Left cardiac atrium (tissue), 4 donors: ENCODE data around the gene ZNF320. TPM values are rescaled to one million over a fixed set of nuclear protein-coding genes. Genes with fewer than 3 reads are reported as not detected.
A peak's percentile ranks its signal among the peaks of the same experiment; 100 is the strongest.
"Not testable (repeated sequence)": the region's sequence is repeated elsewhere in the genome, so short reads cannot be mapped to it uniquely, and the experiment has no call there.

ENCODE experiments used
- ATAC-seq, 2 donors: fragments of 200-7000 bp; cut with Tn5 transposase; one replicate each; pipeline ENCODE4 v1.9.1; 2020; ENCODE audit warnings: mild to moderate bottlenecking in 2 of 2, moderate library complexity in 2 of 2
- DNase-seq: peaks from one replicate; pipeline ENCODE4 v3.0.0-alpha.2; 2020
- intact Hi-C, 2 donors: fragments of 100-400 bp; cut with DNase I; formaldehyde crosslinking; loops; one replicate each; pipeline versions ENCODE4 v1.14.1 to v1.15.1; 2022 to 2023
- total RNA-seq, 2 donors: library from RNA; stranded (reverse); fragmentation: NEBNext Ultra II Directional; extraction: Animal tissue kit (Norgen Biotek cat#: 25700); gene quantifications; one replicate each; pipeline ENCODE4 v1.2.1, GENCODE V29; 2021
- donor health status: DM: no; HTN: yes; CAD: no.
- donor health status: DM: no; HTN: yes; CAD: no; lungs with severe emphysema.
- donor health status: DM: yes; HTN: yes; CAD: no.
- donor health status: Dilated cardiomyopathy.

The ZNF320 gene
- total RNA-seq, 2 donors from 2014 or later = 10.7 to 12.9 TPM

DNA sequence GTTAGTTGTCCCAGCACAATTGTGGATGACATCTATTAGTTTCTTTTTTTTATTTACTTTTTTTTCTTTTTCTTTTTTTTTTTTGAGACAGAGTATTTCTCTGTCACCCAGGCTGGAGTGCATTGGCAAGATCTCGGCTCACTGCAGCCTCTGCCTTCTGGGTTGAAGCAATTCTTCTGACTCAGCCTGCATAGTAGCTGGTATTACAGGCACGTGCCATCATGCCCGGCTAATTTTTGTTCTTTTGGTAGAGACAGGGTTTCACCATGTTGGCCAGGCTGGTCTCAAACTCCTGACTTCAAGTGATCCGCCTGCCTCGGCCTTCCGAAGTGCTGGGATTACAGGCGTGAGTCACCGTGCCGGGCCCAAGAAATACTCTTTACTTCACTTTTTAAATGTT, 27.2 kb upstream of the ZNF320 start:
- ATAC-seq, DNase-seq: not testable (repeated sequence)
- intact Hi-C loops = loop anchor here in 1 of 2 donors (2.0 kb wide), 1 partner anchor 38 kb away; the partner anchor contains the start of gene ZNF816

- peak; percentile 31 to 65 for ATAC-seq
- peak; percentile 70 for DNase-seq
- intact Hi-C loops = loop anchor here in 1 of 2 donors (2.0 kb wide), 1 partner anchor 39 kb away; the partner anchor contains the start of gene ZNF816
Observed at GRCh38 chr19:52923778-52924593, 26.6 kb upstream of the ZNF320 start.

- ATAC-seq (peak; percentile 100), DNase-seq (peak; percentile 89)
- intact Hi-C loops = no loop called here
Observed at GRCh38 chr19:52922841-52923777, 25.7 kb upstream of the ZNF320 start, which contains the start of gene ZNF888. TSS of gene ZNF888 (minus strand) at chr19:52923428. CDS start at chr19:52917873, 5,555 bp downstream.

- DNase-seq (no peak), ATAC-seq (no peak)
- intact Hi-C loops = no loop called here
Observed at GRCh38 chr19:52917531-52917930, 20.1 kb upstream of the ZNF320 start.

DNA sequence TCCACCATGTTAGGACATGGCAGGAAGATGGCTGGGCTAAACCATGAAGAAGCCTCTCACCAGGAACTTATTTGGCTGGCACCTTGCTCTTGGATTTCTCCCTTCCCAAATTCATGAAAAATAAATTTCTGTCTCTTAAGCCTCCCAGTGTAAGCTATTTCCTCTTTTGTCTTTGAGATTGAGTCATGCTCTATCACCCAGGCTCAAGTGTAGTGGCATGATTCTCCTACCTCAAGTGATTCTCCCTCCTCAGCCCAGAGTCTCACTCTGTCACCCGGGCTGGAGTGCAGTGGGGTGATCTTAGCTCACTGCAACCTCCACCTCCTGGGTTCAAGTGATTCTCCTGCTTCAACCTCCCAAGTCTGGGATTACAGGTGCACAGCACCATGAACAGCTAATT, 13.2 kb upstream of the ZNF320 start:
- ATAC-seq = no peak
- intact Hi-C loops = no loop called here
- no peak for DNase-seq

- ATAC-seq, DNase-seq, intact Hi-C loops: not testable (repeated sequence)
Observed at GRCh38 chr19:52904052-52904780, 6.8 kb upstream of the ZNF320 start.

- intact Hi-C loops = no loop called here
Observed at GRCh38 chr19:52901842-52902241, 4.4 kb upstream of the ZNF320 start.

GRCh38 chr19:52898596-52898995, 1.2 kb upstream of the ZNF320 start:
- intact Hi-C loops = loop anchor here in 1 of 2 donors (5.0 kb wide), 1 partner anchor 64 kb away; the partner anchor contains the start of gene ZNF816
- ATAC-seq, DNase-seq: not testable (repeated sequence)

More at GRCh38 chr19:52901842-52902241, 4.4 kb upstream of the ZNF320 start:
- no peak for ATAC-seq
- DNase-seq = no peak

DNA sequence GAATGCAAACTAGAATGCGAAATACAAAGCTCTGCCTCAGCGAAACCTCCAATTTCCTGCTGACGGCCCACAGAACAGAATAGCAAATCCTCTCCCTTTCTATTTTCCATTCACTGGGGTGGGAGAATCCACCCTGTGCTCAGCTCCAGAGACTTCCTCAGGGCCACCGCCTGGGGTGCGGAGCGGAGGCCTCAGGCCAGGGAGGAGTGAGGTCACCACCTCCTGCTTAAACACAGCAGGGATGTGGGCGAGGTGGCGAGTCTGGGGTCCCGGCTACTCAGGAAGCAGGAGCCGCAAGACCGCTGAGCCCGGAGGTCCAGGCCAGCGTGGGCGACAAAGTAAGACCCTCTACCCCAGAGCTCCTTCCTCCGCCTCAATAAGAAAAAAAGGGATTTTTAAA, 666 bp upstream of the ZNF320 start:
- ATAC-seq (no peak), DNase-seq (no peak)
- intact Hi-C loops = loop anchor here in 1 of 2 donors (5.0 kb wide), 1 partner anchor 64 kb away; the partner anchor contains the start of gene ZNF816

- DNase-seq (peak; percentile 51), ATAC-seq (peak; percentile 44 to 78)
- intact Hi-C loops = loop anchor here in 1 of 2 donors (5.0 kb wide), 1 partner anchor 66 kb away; the partner anchor contains the start of gene ZNF816
Observed at GRCh38 chr19:52896431-52897137, 851 bp downstream of the ZNF320 start.

- intact Hi-C loops = no loop called here
- ATAC-seq (no peak), DNase-seq (no peak)
Observed at GRCh38 chr19:52891336-52891735, 6.1 kb downstream of the ZNF320 start.

GRCh38 chr19:52889931-52890330, 7.5 kb downstream of the ZNF320 start:
- intact Hi-C loops = no loop called here
- DNase-seq = no peak
- no peak for ATAC-seq

- intact Hi-C loops = no loop called here
- no peak for DNase-seq
- ATAC-seq = no peak
Observed at GRCh38 chr19:52889076-52889475, 8.4 kb downstream of the ZNF320 start.

DNA sequence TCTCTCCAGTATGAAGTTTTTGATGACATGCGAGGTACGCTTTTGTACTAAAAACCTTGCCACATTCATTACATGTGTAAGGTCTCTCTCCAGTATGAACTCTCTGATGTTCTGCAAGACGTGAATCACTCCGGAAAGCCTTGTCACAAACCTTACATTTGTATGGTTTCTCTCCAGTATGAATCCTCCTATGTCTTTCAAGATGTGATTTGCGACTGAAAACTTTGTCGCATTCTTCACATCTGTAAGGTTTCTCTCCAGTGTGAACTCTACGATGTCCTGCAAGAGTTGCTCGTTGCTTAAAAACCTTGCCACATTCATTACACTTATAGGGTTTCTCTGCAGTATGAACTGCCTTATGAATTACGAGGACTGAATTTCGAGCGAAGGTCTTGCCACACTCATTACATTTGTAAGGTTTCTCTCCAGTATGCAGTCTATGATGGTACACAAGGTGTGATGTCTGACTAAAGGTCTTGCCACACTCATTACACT, 16.5 kb downstream of the ZNF320 start:
- no peak for DNase-seq
- ATAC-seq = no peak
- intact Hi-C loops = no loop called here

DNA sequence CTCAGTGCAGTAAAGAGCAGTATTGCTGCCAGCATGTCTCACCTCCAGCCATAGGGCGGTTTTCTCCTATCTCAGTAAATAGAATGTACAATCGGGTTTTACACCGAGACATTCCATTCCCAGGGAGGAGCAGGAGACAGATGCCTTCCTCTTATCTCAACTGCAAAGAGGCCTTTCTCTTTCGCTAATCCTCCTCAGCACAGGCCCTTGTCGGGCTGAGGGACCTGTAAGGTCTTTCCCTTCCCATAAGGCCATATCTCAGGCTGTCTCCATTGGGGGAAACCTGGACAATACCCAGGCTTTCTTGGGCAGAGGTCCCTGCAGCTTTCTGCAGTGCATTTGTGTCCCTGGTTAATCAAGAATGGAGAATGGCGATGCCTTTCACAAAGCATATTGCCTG, 24.4 kb downstream of the ZNF320 start:
- intact Hi-C loops, DNase-seq, ATAC-seq: not testable (repeated sequence)

- ATAC-seq (no peak), DNase-seq (no peak)
- intact Hi-C loops = no loop called here
Observed at GRCh38 chr19:52871466-52871865, 26.0 kb downstream of the ZNF320 start.

DNA sequence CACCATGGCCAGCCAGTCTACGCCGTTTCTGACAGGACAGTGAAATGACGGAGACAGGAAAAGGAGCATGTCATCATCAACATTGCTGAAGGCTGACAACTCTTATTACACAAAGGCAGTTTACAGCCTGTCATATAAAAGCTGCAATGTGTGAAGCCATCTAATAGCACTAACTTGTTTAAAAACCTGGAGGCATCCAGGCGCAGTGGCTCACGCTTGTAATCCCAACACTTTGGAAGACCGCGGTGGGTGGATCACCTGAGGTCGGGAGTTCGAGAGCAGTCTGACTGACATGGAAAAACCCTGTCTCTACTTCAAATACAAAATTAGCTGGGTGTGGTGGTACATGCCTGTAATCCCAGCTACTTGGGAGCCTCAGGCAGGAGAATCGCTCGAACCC, 29.4 kb downstream of the ZNF320 start:
- intact Hi-C loops, DNase-seq: not testable (repeated sequence)

More for the DNA sequence above, 29.4 kb downstream of the ZNF320 start:
- ATAC-seq = not testable (repeated sequence)
